ENCODE measurements around the gene CRMP1.

The CRMP1 gene

DNA sequence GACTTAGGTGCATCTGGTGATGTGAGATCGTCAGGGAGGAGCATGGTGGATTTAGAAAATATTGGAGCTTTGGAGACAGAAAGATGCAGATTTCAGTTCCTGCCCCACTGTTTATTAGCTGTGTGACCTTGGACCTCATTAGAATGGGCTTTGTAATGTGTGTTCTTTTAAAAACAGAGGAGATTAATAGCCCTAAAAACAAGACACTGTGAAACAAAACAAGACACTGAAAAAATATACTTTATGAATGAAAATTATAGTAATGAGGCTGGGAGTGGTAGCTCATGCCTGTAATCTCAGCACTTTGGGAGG is 102.4 kb downstream of the CRMP1 start:
- no peak for DNase-seq

DNA sequence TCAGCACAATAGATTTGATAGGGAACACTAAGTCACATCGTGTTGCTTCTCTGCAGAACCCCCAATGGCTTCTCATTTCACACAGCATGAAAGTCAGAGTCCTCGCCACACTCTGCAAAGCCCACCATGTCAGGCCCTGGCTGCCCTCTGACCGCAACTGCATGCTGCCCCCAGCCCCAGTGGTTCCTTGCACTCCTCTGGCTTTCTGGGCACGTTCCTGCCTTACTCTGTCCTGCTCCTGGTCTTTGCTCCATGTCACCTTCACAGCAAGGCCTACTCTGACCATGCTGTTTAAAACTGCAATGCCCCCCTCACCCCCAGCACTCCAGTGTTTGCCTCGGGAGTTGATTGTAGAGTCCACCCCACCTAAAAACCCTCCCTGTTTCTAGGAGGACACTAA is 103.7 kb downstream of the CRMP1 start:
- DNase-seq, result no peak

DNA sequence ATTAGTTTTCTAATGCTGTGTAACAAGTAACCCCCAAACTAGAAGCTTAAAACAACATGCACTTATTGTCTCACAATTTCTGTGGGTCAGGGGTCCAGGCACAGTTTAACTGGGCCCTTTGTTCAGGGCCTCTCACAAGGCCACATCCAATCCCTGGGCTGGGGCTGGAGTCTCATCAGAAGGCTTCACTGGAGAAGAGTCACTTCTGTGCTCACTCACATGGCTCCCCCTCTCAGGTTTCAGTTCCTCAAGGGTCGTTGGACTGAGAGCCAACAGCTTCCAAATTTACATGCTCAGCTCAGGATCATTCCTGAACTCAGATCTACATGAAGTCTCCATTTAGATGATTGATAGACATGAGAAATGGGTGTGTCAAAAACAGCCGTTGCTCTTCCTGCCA is 104.7 kb downstream of the CRMP1 start:
- no peak for DNase-seq

DNA sequence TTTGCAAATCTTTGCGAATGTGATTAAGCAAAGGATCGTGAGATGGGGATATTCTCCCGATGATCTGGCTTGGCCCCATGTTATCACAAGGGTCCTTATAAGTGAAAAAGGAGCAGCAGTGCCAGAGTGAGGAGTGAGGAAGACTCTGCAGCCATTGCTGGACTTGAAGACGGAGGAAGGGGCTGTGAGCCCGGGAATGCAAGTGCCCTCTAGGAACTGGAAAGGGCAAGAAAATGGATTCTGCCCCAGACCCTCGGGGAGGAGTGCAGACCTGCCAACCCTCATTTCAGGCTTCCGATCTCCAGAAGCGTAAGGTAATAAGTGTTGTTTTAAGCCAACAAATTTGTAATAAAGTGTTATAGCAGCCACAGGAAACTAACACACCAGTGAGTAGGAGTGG is 105.6 kb downstream of the CRMP1 start:
- DNase-seq, result no peak

DNA sequence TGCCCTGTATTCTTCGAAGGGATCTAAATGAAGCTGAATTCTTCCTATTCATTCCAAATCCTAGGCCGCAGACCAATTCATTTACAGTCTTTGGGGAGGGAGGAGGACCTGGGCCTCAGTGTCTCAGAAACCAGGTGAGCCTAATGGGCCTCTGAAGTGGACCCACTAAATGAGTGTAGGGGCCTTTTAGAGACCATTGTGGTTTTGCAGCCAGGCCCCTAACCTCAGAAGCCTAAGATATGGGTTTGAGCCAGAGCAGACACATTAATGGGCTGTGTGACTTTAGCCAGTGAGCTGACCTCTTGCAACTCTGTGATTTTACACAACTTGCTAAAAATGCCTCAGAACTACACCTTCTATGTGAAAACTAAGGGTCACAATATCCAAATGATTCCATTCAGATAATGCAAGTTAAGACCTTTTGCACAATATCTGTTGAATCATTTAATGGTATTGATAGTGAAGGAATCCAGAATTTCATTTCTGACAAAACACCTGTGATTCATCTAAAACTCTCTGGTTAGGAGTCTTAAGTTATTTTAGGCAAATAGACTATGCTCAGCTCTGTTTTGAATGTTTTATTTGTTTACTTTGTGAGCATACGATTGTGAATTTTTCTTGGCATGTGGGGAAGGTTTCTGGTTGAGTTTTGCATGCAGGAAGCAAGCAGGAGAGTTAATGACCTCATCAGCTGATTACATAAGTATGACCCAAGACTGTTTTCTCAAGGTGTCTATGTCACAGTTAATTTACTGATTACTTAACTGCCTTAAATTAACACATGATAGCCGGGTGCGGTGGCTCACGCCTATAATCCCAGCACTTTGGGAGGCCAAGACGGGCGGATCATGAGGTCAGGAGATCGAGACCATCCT is 106.8 kb downstream of the CRMP1 start:
- DNase-seq, result no peak

GRCh38 chr4:5784960-5785611 is 107.8 kb downstream of the CRMP1 start:
- DNase-seq, result no peak

DNA sequence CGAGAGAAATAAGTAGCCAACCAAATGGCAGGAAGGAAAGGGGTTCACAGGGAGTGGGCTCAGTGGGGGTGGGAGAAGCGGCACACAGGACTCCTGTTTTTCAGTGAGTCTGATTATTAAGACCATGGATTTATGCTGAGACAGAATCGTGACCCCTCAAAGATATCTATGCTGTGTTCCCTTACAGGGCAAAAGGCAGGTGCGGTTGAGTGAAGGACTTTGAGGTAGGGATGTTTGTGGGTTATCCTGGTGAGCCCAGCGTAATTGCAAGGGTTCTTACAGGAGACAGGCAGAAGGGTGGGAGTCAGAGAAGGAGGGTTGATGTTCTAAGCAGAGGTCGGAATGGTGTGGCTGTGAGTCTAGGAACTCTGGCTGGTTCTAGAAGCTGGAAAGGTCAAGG is 108.9 kb downstream of the CRMP1 start:
- no peak for DNase-seq

DNA sequence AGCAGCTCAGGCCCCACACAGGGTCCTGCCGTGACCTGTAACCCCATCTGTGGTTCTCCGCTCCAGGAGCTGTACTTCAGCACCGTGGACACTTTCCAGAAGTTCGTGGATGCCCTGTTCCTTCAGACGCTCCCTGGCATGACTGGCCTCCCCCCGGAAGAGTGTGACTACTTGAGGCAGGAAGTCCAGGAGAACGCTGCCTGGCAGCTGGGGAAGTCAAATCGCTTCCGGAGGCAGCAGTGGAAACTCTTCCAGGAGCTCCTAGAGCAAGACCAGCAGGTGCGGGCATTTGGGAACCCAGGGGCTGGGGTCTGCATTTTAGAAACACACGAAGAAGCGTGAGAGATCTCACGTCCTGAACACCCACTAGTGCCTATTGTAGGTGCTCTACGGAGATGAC is 109.4 kb downstream of the CRMP1 start:
- no peak for DNase-seq

- DNase-seq, result no peak
Measured at GRCh38 chr4:5782829-5783476, 109.9 kb downstream of the CRMP1 start.

- no peak for DNase-seq
Measured at GRCh38 chr4:5781691-5782090, 111.2 kb downstream of the CRMP1 start.

DNA sequence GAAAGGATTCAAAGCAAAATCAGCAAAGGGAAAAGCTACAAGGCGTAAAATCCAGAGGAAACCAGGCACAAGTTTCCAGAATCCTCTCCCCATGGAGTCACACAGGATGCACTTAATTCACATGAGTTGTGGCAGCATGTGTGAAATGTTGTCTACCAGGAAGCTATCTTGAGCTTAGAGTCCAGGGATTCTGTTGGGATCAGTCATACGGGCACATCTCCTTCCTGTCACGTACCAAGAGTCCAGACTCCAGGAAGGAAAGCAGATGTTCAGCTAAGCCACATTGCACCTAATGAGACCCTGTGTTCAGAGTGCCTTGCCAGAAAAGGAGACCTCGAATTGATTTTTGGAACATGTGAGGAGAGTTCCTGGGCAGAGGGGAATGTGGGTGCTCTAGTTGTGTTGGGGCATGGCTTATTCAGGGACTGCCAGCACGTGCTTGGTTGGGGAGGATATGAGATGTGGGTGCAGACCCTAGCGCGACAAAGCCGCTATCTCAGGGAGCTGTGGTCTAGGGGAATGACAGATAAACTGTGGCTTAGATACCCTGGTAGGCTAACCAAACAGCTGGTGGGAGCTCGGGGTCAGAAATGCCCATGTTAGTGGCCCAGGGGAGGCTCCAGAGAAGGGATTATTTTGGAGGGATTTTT is 111.9 kb downstream of the CRMP1 start:
- DNase-seq, result no peak

DNA sequence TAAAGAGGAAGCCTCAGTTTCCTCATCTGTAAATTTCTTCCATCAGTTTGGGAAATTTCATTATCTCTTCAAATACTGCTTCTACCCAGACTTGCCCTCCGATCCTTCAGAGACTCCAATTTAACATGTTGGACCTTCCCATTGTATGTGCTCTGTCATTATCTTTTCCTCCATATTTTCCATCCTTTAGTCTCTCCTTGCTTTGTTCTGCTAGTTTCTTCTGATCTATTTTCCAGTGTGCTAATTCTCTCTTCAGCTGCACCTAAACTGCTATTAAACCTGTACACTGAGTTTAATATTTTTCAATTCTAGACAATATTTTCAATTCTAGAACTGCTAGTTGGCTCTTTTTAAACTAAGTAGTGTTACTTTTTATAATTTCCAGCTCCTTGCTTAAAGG is 116.4 kb downstream of the CRMP1 start:
- no peak for DNase-seq

- no peak for DNase-seq
Measured at GRCh38 chr4:5774416-5775036, 118.4 kb downstream of the CRMP1 start.

DNA sequence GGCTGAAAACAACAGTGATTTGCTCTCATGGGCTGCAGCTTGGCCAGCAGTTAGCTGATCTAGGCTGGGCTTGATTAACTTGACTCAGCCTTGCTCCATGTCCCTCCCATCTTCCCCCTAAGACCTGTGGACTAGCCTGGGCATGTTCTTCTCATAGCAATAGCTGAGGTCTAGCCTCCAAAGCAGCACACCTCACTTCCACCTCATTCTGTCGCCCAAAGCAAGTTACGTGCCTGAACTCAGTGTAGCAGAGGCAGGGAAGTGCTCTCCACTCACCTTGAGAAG is 119.7 kb downstream of the CRMP1 start:
- DNase-seq, result no peak

DNA sequence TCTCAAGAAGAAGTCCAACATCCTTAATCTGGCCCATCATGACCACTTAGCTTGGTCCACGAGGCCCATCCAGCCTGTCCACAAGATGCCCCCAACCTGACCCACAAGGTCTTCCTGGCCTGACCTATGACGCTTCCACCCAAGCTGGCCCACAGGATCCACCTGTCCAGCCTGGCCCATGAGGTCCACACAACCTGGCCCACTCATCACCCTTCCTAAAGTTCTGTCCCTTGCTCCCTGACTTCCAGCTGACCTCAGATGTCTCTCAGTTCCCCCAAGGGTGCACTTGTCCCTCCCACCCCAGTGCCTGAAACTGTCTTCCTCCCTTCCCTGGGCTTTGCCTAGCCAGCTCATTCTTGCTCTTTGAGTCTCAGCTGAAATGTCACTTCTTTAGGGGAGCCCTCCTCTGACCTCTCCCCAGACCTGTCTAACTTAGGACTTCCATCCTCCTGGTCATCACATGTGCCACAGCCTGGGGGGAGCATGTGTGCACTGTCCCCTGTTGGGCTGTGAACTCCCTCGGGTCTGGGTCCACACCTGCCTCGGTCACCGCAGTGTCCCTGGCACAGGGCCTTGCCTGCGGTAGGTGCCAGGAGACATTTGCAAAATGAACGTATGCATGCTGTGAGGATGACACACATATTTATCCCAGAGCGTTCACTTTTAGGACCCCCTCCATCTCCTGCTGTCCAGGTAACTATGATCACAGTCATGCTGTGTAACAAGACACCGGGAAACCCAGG is 120.2 kb downstream of the CRMP1 start:
- DNase-seq, result no peak
